Astrocyte (in vitro differentiated cells and primary cell): Measurements from ENCODE around the gene SYVN1.

Experiments used
- EZH2 ChIP-seq: IDR thresholded peaks from 2 replicates; pipeline ENCODE4 v1.6.1; 2012; ENCODE audit warnings: mild to moderate bottlenecking, low read length, inconsistent platforms; ENCODE audit not compliant: insufficient read depth
- TF ChIP-seq, protein P1 (sequence below): IDR thresholded peaks from 2 replicates; pipeline ENCODE4 v1.5.1; 2011; ENCODE audit warnings: low read depth, mild to moderate bottlenecking, inconsistent platforms, low read length, moderate library complexity; ENCODE audit not compliant: insufficient read depth

DNA sequence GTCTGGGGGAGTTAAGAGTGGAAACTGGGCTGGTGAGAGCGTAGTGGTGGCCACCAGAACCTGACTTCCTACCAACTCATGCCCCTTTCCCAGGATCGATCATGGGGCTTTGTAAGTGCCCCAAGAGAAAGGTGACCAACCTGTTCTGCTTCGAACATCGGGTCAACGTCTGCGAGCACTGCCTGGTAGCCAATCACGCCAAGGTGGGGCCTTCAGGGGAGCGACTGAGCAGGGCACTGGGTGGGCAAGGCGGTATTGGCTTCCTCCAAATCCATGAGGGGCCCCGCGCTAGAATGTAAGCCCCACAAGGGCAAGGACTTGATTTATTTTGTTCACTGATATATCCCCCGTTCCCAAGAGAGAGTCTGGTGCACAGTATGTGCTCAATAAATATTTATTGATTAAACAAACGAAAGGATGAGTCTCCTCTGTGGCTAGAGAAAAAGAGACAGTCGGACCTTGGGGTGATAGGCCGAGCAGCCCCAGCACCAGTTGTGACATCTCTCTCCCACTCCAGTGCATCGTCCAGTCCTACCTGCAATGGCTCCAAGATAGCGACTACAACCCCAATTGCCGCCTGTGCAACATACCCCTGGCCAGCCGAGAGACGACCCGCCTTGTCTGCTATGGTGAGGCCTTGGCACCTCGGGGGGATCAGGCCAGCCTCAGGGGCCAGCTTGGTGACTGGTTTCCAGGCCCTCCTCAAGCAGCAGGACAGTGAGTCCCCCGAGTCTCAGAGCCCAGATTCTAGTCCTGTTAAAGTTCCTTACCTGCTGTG, 49.5 kb downstream of the SYVN1 start:
- TF ChIP-seq, protein P1, sequence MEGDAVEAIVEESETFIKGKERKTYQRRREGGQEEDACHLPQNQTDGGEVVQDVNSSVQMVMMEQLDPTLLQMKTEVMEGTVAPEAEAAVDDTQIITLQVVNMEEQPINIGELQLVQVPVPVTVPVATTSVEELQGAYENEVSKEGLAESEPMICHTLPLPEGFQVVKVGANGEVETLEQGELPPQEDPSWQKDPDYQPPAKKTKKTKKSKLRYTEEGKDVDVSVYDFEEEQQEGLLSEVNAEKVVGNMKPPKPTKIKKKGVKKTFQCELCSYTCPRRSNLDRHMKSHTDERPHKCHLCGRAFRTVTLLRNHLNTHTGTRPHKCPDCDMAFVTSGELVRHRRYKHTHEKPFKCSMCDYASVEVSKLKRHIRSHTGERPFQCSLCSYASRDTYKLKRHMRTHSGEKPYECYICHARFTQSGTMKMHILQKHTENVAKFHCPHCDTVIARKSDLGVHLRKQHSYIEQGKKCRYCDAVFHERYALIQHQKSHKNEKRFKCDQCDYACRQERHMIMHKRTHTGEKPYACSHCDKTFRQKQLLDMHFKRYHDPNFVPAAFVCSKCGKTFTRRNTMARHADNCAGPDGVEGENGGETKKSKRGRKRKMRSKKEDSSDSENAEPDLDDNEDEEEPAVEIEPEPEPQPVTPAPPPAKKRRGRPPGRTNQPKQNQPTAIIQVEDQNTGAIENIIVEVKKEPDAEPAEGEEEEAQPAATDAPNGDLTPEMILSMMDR, result no peak
- no peak for TF ChIP-seq EZH2
